GF-D8 (cell line): ENCODE data around the gene SPANXN5.
"Not testable (repeated sequence)": the region's sequence is repeated elsewhere in the genome, so short reads cannot be mapped to it uniquely, and the experiment has no call there.

ENCODE experiments used
- DNase-seq: peaks from one replicate; lab custom pipeline; 2025; lab: John Stamatoyannopoulos, UW

SPANXN5 gene

GRCh38 chrX:52797327-52797726 is at the start of gene SPANXN5:
Gene SPANXN5 (minus strand): TSS chrX:52797427. CDS start chrX:52797348, 79 bp downstream.
- not testable (repeated sequence) for DNase-seq

- not testable (repeated sequence) for DNase-seq
Observed at GRCh38 chrX:52843619-52844018, 46.4 kb upstream of the SPANXN5 start.

GRCh38 chrX:52839137-52839536 is 41.9 kb upstream of the SPANXN5 start:
- DNase-seq: no peak

GRCh38 chrX:52830551-52830950 is 33.3 kb upstream of the SPANXN5 start:
- no peak for DNase-seq

GRCh38 chrX:52824608-52825007 is 27.4 kb upstream of the SPANXN5 start:
- no peak for DNase-seq

- DNase-seq: no peak
Observed at GRCh38 chrX:52821079-52821760, 24.0 kb upstream of the SPANXN5 start.

GRCh38 chrX:52819788-52820187 is 22.6 kb upstream of the SPANXN5 start:
- DNase-seq: no peak

- DNase-seq: no peak
Observed at GRCh38 chrX:52811065-52811625, 13.9 kb upstream of the SPANXN5 start, which contains the start of gene XAGE5. Gene XAGE5 (plus strand): TSS chrX:52811287. CDS start chrX:52812567, 1,280 bp downstream.

- DNase-seq: not testable (repeated sequence)
Observed at GRCh38 chrX:52804876-52805275, 7.6 kb upstream of the SPANXN5 start.

GRCh38 chrX:52773504-52773903 is 23.7 kb downstream of the SPANXN5 start:
- not testable (repeated sequence) for DNase-seq

GRCh38 chrX:52765983-52766382 is 31.2 kb downstream of the SPANXN5 start:
- DNase-seq: not testable (repeated sequence)

- DNase-seq: not testable (repeated sequence)
Observed at GRCh38 chrX:52750952-52751351, 46.3 kb downstream of the SPANXN5 start, which contains the start of gene SSX2B. Gene SSX2B (plus strand): TSS chrX:52751252. CDS start chrX:52752681, 1,429 bp downstream.
